GM21390 (cell line): ENCODE measurements around the gene CSNK1G3.
"Not testable (repeated sequence)": the region's sequence is repeated elsewhere in the genome, so short reads cannot be mapped to it uniquely, and the experiment has no call there.

Experiments used
- ATAC-seq: cut with Tn5 transposase; IDR thresholded peaks from one replicate; pipeline ENCODE4 v1.9.1; 2021; ENCODE audit not compliant: unreplicated experiment

CSNK1G3 gene

DNA sequence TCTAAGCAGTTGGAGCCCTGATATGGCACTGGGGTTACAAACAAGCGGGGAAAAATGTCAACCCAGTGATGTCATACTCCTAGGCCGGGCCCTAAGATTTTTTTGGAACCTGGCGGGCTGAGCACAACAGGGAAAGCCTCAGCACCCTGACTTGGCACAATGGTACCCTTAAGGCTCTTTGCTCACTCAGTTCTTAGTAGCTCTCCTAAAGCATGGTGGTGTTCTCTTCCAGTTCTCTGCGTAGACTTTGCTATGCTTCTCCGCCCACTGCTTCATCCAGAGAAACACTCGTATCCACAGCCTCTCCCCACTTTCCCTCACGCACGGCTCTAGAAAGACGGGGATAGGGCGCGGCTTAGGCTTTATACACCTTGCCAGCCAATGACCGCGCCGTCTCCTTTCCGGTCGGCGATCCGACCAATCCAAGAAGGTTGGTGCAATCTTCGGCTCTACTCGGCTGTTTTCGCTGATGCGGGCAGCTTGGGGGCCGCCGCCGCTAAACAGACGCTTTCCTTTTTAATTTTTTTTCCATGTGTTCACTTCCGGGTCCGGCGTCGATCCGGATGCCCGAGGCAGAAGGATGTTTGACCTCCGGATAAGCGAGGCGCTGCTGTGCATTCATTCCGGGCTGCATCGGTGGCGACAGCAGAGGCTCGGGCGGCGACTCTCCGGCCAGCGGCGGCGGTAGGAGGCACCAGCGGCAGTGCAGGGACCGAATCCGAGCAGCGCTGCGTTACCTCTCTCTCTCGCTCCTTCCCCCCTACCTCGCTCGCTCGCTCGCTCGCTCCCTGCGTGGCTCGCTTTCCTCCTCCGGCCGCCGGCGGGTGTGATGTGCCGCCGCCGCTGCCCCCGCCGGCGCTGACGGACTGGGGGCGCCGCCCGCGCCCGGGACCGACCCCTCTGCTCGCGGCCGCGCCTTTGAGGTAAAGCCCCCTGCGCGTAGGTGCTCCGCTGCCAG, at the start of gene CSNK1G3:
Gene CSNK1G3, plus strand, starts transcription at position 530 of the 958 bp plus-strand sequence. CDS start 33,487 bp downstream, outside the sequence.
- ATAC-seq: peak; percentile 94

DNA sequence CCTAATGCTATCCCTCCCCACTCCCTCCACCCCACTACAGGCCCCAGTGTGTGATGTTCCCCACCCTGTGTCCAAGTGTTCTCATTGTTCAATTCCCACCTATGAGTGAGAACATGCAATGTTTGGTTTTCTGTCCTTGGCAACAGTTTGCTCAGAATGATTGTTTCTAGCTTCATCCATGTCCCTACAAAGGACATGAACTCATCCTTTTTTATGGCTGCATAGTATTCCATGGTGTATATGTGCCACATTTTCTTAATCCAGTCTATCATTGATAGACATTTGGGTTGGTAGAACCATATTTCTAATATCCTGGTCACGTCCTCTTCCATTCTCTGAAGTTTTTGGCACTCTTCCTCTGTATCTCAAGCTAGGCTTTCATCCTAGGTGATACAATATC, 45.1 kb upstream of the CSNK1G3 start:
- ATAC-seq: not testable (repeated sequence)

DNA sequence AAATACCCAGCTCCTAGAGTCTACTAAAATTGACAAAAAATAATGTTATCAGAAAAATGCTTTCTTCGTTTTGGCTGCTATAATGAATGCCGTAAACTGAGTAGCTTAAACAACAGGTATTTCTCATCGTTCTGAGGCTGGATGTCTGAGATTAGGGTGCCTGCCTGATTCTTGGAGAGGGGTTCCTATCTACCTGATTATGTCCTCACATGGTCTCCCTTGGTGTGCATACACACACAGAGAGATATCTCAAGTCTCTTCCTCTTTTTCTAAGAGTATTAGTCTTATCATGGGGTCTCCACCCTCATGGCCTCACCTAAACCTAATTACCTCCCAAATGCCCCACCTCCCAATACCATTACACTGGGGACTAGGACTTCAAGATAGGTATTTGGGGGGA, 40.6 kb upstream of the CSNK1G3 start:
- ATAC-seq: no peak

DNA sequence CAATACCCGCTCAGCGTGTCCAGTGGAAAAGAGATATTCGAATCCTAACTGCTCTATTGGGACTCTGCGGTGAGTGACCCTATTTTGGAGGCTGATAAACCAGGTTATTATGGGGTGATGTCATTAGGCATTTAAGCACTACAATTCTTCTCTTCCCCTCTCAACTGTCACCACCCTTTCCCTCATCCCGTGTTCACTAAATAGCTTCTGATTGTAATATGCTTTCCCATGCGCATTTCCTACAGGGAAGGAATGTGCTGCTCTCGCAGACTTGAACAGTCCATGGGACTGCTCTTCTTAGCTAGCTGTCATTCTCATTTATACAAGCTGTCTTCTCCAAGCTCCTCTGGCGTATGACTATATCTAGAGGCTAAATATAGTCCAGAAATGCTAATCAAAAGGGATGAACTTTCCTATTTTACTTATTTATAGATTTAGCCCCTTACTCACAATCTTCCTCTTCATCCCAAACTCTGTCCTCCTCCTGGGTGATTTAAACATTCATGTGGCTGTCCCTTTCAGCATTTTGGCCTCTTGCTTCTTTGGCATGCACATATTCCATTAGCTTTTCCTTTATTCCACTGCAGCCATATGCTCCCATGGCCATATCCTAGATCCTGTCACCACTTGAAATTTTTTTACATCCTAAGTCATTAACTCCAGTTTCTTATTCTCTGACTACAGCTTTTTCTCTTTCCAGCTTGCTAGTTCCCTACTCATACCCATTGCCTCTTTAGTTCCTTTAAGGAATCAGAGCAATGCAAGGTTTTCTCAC, 39.6 kb upstream of the CSNK1G3 start:
- ATAC-seq: no peak

DNA sequence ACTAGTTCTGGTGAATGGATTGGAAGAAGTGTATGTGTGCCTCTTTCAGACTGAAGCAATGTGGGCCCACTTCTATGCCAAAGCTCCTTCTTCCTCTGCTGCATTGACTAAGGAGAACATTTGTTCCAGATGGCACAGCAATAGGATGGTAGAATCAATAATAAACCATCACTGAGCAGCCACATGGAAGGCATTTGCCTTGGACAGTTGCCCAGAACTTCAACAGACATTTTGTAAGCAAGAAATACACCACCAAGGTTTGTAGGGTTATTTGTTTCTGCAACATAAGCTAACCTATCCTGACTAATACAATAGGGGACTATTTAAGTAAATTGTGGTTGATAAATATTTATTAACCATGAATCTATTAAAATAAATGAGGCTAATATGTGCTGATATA, 37.7 kb upstream of the CSNK1G3 start:
- no peak for ATAC-seq

DNA sequence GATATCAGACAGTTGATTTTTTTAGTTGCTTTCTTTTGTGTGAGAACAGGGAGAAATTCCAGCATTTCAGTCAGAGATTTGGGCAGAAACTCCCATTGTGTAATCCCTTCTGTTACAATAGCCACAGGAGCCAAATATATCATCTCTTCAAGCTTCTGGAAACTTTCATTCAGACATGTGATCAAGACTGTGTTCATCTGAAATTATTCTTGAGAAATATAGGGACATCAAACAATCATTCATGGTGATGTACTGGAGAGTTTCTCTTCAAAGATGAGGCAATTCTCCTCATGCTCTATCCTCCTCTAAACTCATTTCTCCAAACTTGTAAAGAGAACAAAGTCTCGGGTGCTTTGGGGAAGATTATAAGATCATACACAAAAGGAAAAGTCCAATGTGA, 35.2 kb upstream of the CSNK1G3 start:
- no peak for ATAC-seq

DNA sequence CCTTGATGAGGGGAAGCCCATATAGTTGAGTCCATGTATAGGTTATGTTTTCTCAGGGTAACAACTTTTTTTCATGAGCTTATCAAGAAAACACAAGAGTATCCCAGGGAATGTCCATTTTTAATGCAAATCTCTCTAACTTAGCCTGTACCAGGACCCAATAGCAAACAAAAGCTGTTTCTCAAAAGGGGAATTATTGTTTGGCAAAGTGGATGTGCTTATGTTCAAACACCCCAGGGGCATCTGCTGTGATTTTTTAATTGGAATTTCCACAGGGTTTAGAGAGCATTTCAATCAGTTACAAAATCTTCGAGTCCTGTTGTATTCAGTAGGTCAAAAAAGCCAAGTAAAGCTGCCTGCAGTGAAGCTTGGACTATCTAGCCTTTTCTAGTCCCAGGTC, 33.4 kb upstream of the CSNK1G3 start:
- ATAC-seq: no peak

DNA sequence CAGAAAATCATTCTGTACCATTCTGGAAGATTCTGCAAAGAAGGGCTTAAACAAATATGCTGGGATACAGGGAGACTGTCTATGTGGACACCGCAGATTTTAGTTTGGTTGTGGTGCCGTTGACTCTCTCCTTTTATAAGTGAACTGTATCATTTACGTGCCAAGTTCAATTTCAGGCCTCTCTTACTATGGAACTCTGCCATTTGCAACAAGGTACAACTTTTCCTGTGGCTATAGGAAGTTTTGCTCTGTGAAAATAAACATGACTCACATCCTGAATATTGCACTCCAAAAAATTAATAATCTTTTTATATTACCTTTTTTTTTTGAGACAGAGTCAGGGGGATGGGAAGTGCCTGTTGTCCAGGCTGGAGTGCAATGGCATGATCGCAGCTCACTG, 29.7 kb upstream of the CSNK1G3 start:
- ATAC-seq: no peak

DNA sequence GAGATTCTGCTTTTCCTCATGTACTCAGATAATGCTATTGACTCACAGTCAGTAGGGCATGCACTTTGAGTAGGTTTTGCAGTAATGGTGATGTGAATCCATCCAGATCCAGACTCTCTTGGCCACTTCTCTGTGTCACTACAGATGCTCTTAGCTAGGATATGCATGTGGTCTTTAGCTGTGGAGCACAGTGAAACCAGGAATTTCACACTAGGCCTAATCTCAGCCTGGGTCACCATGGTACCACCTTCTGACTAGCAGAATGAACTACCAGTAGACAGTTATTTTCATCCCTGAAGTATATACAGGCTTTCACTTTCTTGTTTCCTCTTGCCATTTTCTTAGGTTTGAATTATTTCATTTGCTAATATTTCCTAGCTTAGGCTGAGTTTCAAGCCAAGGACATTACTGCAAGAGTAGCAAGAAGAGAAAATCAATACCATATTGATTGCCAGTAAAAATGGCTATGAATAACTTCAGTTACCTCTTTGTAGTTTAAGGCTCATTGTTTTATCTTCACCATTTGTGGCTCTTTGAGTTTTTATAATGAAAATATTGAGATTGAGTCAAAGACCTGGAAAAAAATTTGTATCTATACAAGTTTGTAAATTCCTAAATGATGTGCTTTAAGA, 28.4 kb upstream of the CSNK1G3 start:
- no peak for ATAC-seq

DNA sequence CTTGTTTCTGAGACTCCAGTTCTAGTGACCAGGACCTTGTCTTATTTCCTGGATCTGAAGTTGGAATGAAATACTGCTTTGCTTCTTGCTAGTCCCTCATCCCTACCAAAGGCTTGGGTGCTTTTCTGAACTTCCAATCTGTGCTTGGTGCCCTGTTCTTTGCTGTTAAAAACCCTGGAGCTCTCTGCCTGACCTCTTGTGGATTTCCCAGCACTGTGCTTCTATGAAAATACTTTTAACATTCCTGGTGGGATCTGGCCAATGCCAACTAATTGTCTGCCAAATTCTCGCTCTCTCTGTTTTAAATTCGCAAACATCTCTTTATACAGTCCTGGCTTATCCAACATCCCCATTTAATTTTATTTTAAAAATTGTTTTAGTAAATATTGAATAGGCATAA, 26.7 kb upstream of the CSNK1G3 start:
- no peak for ATAC-seq

DNA sequence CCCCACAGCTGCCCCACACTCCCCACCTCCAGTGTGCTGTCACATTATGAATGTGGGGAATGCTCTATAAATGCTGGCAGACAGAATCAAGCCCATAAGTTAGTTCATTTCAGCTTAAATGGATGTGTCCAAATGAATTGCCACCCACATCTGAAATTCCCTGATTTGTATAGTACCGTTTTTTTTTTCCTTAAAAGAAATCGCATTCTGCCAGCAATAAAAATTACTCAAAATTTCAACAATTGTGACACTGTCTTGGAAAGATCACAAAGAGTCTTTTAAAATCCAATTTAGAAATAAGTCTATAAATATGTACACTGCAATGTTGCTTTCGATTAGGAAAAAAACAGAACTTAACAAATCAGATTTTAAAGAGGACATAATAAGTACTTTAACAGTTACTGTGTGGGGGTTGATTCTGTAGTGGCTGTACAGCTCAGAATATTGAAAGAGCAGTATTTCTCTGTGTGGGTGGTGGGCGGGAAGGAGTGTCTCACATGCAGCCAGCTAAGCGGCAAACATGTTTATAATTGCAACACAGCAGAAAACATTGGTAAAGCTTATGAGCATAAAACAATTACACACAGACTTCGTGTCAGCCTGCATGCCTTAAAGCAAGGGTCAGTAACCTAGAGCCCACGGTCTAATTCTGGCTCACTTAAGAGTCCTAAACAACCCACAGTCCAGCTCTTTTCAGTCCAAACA, 24.9 kb upstream of the CSNK1G3 start:
- no peak for ATAC-seq

DNA sequence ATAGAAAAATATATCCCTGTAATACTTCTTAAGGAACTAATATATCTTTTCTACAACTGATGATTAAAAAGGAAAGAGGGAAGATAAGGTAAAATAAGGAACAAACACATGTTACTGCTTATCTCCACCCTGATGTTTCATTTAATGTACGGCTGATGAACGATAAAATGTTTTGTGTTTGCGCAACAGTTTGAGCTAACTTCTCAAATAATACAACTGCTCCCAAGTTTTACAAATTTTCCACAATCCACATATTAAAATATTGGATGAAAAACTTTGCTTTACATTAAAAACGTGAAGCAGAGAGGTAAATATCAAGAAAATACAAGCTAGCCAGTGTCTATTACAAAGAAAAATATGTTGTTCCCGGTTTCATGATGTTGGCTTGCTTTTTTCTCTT, 21.0 kb upstream of the CSNK1G3 start:
- ATAC-seq: no peak

DNA sequence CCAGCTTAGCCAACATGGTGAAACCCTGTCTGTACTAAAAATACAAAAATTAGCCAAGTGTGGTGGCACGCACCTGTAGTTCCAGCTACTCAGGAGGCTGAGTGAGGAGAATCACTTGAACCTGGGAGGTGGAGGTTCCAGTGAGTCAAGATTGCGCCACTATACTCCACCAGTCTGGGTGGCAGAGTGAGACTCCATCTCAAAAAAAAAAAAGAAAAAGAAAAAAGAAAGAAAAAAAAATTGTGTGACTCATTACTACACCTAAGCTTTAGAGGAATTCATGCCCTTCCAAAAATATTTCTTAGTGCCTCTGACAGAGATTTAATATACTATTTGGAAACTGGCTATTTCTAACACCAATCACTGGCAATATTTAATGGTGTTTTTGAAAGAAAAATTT, 16.8 kb upstream of the CSNK1G3 start:
- not testable (repeated sequence) for ATAC-seq

DNA sequence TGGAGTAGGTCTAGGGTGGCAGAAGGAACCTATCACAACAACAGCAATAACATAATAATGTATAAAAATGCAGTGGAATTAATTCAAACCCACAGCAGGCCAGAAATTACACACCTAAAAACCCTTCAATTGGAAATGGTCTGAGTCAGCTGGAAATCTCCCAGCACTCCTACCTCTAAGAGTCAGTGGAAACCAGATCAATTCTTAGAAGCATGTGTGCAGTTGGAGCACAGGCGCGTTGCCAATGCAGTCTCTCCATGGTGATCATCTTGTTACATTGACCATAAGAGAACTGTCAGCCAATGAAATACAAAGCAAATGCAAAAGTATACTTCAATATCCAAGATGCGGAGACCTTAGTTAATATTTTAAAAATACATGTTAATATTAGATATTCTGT, 15.1 kb upstream of the CSNK1G3 start:
- ATAC-seq: no peak

DNA sequence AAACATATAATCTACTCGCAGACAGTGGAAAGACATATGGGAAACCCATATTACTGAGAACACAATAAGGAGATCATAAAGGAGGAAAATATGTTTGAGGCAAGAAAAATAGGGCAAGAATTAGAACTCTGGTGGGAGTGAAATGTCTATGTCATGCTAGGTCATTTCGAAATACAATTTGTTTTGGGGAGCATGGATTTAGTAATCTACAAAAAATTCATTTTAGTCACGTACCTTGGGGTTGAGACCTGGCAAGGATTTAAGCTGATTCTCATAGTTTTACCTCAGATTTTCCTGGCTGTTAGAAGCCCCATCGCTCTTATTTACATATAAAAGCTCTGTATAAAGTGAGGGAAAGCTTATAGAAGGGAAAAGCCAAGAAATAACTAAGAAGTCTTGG, 11.5 kb upstream of the CSNK1G3 start:
- no peak for ATAC-seq

DNA sequence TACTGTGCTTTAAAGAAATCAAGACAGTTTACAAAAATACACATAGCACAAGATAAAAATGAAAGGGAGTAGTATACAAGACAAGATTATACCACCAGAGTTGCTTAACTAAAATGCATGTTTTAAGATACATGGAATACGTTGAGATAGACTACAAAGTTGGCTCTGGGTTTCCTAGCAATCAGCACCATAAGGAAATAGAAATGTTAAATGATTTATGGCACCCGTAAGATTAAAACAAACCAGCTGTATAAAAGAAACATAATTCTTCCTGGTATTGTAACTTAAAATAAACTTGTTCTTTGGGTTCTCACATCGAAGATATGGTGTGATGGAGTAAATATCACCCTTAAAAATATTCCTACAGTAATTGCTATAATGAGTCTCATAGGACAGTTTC, 9.9 kb upstream of the CSNK1G3 start:
- no peak for ATAC-seq

DNA sequence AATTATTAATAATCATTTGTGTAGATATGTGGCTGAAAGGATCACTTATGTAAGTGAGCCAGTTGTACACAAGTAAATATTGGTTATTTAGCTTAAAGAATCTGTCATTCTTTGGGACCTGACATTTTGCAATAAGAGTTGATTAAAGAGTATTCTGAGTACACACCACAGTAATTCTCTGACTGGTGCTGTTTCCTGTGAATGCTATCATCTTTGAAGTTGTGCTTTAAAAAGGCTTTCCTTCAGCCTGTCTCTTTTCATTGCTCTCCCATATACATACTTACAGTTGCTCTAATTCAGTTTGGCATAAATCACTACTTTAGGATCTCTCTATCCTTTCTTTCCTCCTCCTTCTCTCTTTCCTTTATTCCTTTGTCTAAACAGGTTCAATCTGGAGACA, 8.7 kb upstream of the CSNK1G3 start:
- ATAC-seq: no peak

DNA sequence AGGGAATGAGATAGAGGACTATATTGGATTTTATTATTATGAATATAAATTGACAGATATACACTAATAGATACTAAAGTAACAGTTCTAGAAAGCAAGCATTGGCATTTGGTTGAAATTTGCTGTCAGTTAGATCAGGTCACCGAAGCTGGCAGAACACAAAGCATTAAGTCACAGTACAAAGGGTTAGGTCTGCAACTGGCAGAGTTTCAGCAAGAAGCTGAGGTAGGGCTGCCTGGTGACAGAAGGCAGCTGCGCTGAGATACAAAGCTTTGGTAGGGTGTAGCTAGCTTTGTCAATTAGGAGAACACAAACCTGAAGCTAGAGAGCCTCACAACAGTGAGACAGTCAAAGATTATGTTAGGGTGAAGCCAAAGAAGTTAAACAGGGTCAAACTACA, 6.3 kb upstream of the CSNK1G3 start:
- no peak for ATAC-seq

DNA sequence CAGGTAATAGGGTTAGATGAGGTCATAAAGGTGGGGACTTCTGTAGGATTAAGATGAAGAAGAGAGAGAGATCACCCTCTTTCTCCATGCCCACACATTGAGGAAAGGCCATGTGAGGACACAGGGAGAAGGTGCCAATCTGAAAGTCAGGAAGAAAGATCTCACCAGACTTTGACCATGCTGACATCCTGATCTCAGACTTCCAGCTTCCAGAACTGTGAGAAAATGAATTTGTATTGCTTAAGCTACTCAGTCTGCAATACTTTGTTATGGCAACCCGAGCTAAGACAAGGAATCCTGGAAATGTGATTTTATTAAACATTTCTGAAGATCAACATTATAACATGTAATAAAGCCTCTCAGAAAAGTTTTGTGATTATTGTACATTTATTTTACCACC, 3.5 kb upstream of the CSNK1G3 start:
- no peak for ATAC-seq

DNA sequence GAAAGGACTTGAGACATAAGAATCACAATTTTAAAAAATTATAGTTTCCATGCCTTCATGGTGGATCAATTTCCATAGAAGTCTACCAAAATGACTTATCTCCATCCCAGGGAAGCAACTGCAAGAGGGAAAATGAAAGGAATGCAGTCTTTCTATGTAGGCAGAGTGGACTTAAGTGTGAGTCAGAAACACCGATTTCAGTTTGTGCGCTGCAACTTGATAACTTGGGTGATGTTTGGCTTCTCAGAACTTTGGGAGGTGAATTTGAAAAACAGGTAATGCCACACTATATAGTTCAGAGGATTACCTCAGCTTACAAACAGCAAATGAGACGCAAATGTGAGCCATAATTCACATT, 708 bp upstream of the CSNK1G3 start:
- ATAC-seq: no peak
